Loucy (cell line): ENCODE results near the gene KAT8.

Source experiments
- EZH2phosphoT487 ChIP-seq: fragments of 200-600 bp; IDR thresholded peaks from 2 replicates; pipeline ENCODE4 v1.6.1; 2018; ENCODE audit warnings: antibody characterized with exemption, mild to moderate bottlenecking, moderate library complexity, borderline replicate concordance
- TF ChIP-seq, protein P1 (sequence below): fragments of 200-600 bp; sonication (generic); conservative IDR thresholded peaks from 2 replicates; pipeline ENCODE4 v1.5.1; 2014; ENCODE audit warnings: mild to moderate bottlenecking, antibody characterized with exemption, low read length

DNA sequence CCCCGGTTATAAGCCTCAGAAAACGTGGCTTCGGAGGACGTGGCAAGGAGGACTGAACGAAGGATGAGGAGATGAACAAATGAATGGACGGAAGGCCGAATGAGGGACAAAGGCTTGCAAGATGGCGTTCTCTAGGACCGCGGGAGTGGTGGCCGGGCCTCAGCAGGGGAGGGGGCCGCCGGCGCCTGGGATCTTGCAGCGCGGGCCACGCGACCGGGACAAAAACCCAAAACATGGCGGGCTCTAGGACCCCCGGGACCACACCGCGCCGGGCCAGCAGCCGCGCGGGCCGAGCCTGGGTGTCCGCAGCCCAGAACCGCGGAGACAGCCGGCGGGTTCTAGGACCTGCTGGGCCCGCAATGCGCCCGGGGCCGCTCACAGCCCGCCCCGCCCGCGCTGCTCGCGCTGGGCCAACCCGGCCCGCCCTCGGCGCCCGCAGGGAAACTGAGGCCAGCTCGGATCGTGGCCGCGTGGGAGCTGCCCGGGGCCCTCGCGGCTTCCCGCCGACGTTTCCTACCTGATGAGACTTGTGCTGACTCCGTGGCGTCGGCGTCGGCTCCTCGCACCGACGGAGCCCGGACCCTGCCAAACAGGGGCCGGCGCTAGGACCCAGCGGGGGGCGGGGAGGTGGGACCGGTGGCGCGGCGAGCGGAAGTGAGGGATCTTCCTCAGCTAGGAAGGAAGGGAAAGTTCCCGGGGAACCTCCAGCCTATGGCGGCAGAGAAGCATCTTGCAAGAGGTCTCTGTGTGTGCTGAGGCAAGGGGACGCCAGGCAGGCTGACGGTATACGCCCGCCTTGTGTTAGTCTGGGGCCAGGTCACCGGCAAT, 44.1 kb upstream of the KAT8 start:
- TF ChIP-seq, protein P1, sequence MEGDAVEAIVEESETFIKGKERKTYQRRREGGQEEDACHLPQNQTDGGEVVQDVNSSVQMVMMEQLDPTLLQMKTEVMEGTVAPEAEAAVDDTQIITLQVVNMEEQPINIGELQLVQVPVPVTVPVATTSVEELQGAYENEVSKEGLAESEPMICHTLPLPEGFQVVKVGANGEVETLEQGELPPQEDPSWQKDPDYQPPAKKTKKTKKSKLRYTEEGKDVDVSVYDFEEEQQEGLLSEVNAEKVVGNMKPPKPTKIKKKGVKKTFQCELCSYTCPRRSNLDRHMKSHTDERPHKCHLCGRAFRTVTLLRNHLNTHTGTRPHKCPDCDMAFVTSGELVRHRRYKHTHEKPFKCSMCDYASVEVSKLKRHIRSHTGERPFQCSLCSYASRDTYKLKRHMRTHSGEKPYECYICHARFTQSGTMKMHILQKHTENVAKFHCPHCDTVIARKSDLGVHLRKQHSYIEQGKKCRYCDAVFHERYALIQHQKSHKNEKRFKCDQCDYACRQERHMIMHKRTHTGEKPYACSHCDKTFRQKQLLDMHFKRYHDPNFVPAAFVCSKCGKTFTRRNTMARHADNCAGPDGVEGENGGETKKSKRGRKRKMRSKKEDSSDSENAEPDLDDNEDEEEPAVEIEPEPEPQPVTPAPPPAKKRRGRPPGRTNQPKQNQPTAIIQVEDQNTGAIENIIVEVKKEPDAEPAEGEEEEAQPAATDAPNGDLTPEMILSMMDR = no peak
- TF ChIP-seq EZH2phosphoT487 = no peak
